Endothelial cell of hepatic sinusoid (primary cell): ENCODE measurements around the gene MPZ.
"Not testable (repeated sequence)": the region's sequence is repeated elsewhere in the genome, so short reads cannot be mapped to it uniquely, and the experiment has no call there.

Experiments
- in situ Hi-C: cut with HindIII; loops from 2 replicates; pipeline ENCODE4 v1.10.0; 2017; ENCODE audit warnings: low sequenced_read_pairs

MPZ gene

GRCh38 chr1:161258439-161259344 is 51.1 kb downstream of the MPZ start, which contains the start of gene PCP4L1:
PCP4L1 (plus strand) TSS chr1:161258745; CDS start chr1:161258975, 230 bp downstream.
- in situ Hi-C loops = no loop called here

- in situ Hi-C loops = not testable (repeated sequence)
Observed at GRCh38 chr1:161257109-161257508, 52.7 kb downstream of the MPZ start.

GRCh38 chr1:161255955-161256520 is 53.7 kb downstream of the MPZ start:
- in situ Hi-C loops = not testable (repeated sequence)

GRCh38 chr1:161255302-161255701 is 54.5 kb downstream of the MPZ start:
- in situ Hi-C loops = not testable (repeated sequence)
